Mesenchymal stem cell (in vitro differentiated cells and primary cell): ENCODE measurements around the gene PDGFD.
A peak's percentile ranks its signal among the peaks of the same experiment; 100 is the strongest.

Source experiments
- DNase-seq: peaks from one replicate; pipeline ENCODE4 v3.0.0-alpha.2; 2013
- H2AFZ ChIP-seq: one replicate; pipeline ENCODE4 v1.6.1; 2013; ENCODE audit warnings: low read depth, mild to moderate bottlenecking, control low read depth, inconsistent platforms, low read length, moderate library complexity
- H2AK5ac ChIP-seq: 2 replicates; pipeline ENCODE4 v1.6.1; 2013; ENCODE audit warnings: low read length, moderate library complexity, mild to moderate bottlenecking, inconsistent platforms; ENCODE audit not compliant: severe bottlenecking
- H2BK120ac ChIP-seq: one replicate; pipeline ENCODE4 v1.6.1; 2013; ENCODE audit warnings: low read depth, mild to moderate bottlenecking, inconsistent platforms, low read length, moderate library complexity
- H2BK12ac ChIP-seq, 2 experiments: one replicate each; pipeline ENCODE4 v1.6.1; 2013; ENCODE audit warnings: inconsistent platforms in 2 of 2, low read length in 2 of 2, mild to moderate bottlenecking in 2 of 2, moderate library complexity in 2 of 2, control low read depth in 1 of 2
- H2BK15ac ChIP-seq: one replicate; pipeline ENCODE4 v1.6.1; 2013; ENCODE audit warnings: mild to moderate bottlenecking, low read depth, inconsistent platforms; ENCODE audit not compliant: poor library complexity, severe bottlenecking
- H2BK5ac ChIP-seq: 2 replicates; pipeline ENCODE4 v1.6.1; 2013; ENCODE audit warnings: low read depth, mild to moderate bottlenecking, low read length, control low read depth, inconsistent platforms; ENCODE audit not compliant: poor library complexity, severe bottlenecking
- H3K14ac ChIP-seq, 2 experiments: one replicate each; pipeline ENCODE4 v1.6.1; 2013; ENCODE audit warnings: inconsistent platforms in 2 of 2, low read length in 2 of 2, control low read depth in 1 of 2, mild to moderate bottlenecking in 1 of 2, moderate library complexity in 1 of 2
- H3K18ac ChIP-seq, 2 experiments: one replicate each; pipeline ENCODE4 v1.6.1; 2013; ENCODE audit warnings: inconsistent platforms in 2 of 2, low read length in 2 of 2, control low read depth in 1 of 2, low read depth in 1 of 2, mild to moderate bottlenecking in 1 of 2
- H3K23ac ChIP-seq, 2 experiments: one replicate each; pipeline ENCODE4 v1.6.1; 2013; ENCODE audit warnings: inconsistent platforms in 2 of 2, low read length in 2 of 2, mild to moderate bottlenecking in 2 of 2, moderate library complexity in 2 of 2, control low read depth in 1 of 2
- H3K27ac ChIP-seq: 2 replicates; pipeline ENCODE4 v1.5.1; 2013; ENCODE audit warnings: mild to moderate bottlenecking, moderate library complexity, low read length, control low read depth, inconsistent platforms; ENCODE audit not compliant: poor library complexity, severe bottlenecking
- H3K27me3 ChIP-seq, 2 experiments: 2 replicates each; pipeline versions ENCODE4 v1.6.1 to v1.7.0; 2013; ENCODE audit warnings: low read length in 2 of 2, mild to moderate bottlenecking in 2 of 2, moderate library complexity in 2 of 2, control low read depth in 1 of 2, inconsistent platforms in 1 of 2; ENCODE audit not compliant: control insufficient read depth in 1 of 2, insufficient read depth in 1 of 2
- H3K36me3 ChIP-seq, 2 experiments: 2 replicates each; pipeline versions ENCODE4 v1.6.1 to v1.7.0; 2013; ENCODE audit warnings: low read length in 2 of 2, control low read depth in 1 of 2, inconsistent platforms in 1 of 2, low read depth in 1 of 2, mild to moderate bottlenecking in 1 of 2; ENCODE audit not compliant: insufficient read depth in 2 of 2, control insufficient read depth in 1 of 2
- H3K4ac ChIP-seq, 2 experiments: one replicate each; pipeline ENCODE4 v1.6.1; 2013; ENCODE audit warnings: inconsistent platforms in 2 of 2, low read length in 2 of 2, mild to moderate bottlenecking in 2 of 2, moderate library complexity in 2 of 2, control low read depth in 1 of 2, low read depth in 1 of 2
- H3K4me1 ChIP-seq: 2 replicates; pipeline ENCODE4 v1.6.1; 2013; ENCODE audit warnings: low read depth, low read length, control low read depth; ENCODE audit not compliant: control insufficient read depth, insufficient read depth
- H3K4me2 ChIP-seq: 2 replicates; pipeline ENCODE4 v1.6.1; 2013; ENCODE audit warnings: low read length, mild to moderate bottlenecking, inconsistent platforms; ENCODE audit not compliant: poor library complexity, severe bottlenecking
- H3K4me3 ChIP-seq, 2 experiments: 2 replicates each; pipeline versions ENCODE4 v1.5.1 to v1.7.0; 2013; ENCODE audit warnings: low read length in 2 of 2, mild to moderate bottlenecking in 2 of 2, control low read depth in 1 of 2, low read depth in 1 of 2; ENCODE audit not compliant: insufficient read depth in 1 of 2
- H3K79me1 ChIP-seq: replicated peaks from 2 replicates; pipeline ENCODE4 v1.6.1; 2013; ENCODE audit warnings: mild to moderate bottlenecking, control low read depth, low read length, inconsistent platforms; ENCODE audit not compliant: poor library complexity, severe bottlenecking
- H3K9ac ChIP-seq: 2 replicates; pipeline ENCODE4 v1.7.0; 2013; ENCODE audit warnings: mild to moderate bottlenecking, low read length, moderate library complexity
- H3K9me3 ChIP-seq: 2 replicates; pipeline ENCODE4 v1.7.0; 2013; ENCODE audit warnings: mild to moderate bottlenecking, low read length; ENCODE audit not compliant: control insufficient read depth
- H4K8ac ChIP-seq: one replicate; pipeline ENCODE4 v1.6.1; 2013; ENCODE audit warnings: inconsistent platforms, mild to moderate bottlenecking, low read length, moderate library complexity
- H4K91ac ChIP-seq: one replicate; pipeline ENCODE4 v1.6.1; 2013; ENCODE audit warnings: mild to moderate bottlenecking, low read length, inconsistent platforms
- WGBS: methylation state at CpG from one replicate; pipeline ENCODE4 v1.1.7; 2013; ENCODE audit warnings: mixed read lengths; 5-methylcytosine and 5-hydroxymethylcytosine counted together

The PDGFD gene

DNA sequence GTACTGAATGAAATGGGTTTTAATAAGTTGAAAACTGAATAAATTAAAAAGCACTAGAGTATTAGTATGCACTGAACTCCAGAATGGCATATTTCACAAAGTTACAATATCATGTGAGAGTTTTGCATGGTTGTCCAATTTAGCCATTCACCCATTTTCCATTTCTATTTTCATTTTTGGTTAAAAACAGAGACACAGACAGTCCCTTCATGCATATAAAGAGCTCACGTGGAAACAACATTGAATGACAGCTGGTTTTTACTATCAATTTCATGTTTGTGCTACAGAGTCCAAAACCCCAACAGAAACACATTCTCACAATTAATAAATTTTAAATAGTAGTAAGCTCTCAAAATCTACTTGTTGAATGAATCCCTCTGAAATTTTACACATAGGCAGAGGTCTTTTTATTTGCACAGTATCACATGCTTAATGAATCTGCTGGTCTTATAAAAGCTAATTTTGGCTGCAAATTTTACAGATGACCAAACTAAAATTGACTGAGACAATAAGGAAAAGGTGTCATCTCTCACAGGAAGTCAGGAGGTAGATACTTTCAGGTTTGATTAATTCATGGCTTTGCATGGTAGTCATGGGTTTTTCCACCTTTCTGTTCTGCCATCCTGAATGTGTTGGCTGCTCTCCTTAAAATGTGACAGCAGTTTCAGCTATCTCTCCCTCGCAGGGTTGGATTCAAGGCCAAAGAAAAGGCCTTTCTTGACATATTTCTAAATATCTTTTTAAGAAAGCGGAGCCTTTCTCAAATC lies 148.1 kb downstream of the PDGFD start:
- no peaks in the 10 kb centered on the region for H3K9me3 ChIP-seq
- no peak overlapping the region for H2BK120ac ChIP-seq
- H2BK12ac ChIP-seq, result no peak overlapping the region
- H3K4me3 ChIP-seq, result no peak overlapping the region
- H3K23ac ChIP-seq, result no peak overlapping the region
- H2BK5ac ChIP-seq, result no peak overlapping the region
- H3K4me1 ChIP-seq, result no peaks in the 10 kb centered on the region
- H3K27ac ChIP-seq, result no peak overlapping the region
- no peak overlapping the region for H2AFZ ChIP-seq
- 92% methylated on average over 3 of the region's 3 CpGs for WGBS
- no peak overlapping the region for H4K91ac ChIP-seq
- H4K8ac ChIP-seq, result no peak overlapping the region
- no peak overlapping the region for H2AK5ac ChIP-seq
- no peak overlapping the region for H3K4me2 ChIP-seq
- H3K18ac ChIP-seq, result no peak overlapping the region
- no peak overlapping the region for H3K9ac ChIP-seq
- H3K4ac ChIP-seq, result no peak overlapping the region
- no peak overlapping the region for H3K14ac ChIP-seq
- no peak for DNase-seq
- no peaks in the 10 kb centered on the region for H3K79me1 ChIP-seq
- H3K27me3 ChIP-seq, result no peaks in the 10 kb centered on the region
- no peak overlapping the region for H2BK15ac ChIP-seq
- no peaks in the 10 kb centered on the region for H3K36me3 ChIP-seq

GRCh38 chr11:104011044-104011443 lies 152.9 kb downstream of the PDGFD start:
- H3K79me1 ChIP-seq, result no peaks in the 10 kb centered on the region
- no peak overlapping the region for H3K18ac ChIP-seq
- H3K4me2 ChIP-seq, result no peak overlapping the region
- H2BK5ac ChIP-seq, result no peak overlapping the region
- no peaks in the 10 kb centered on the region for H3K9me3 ChIP-seq
- H3K4me1 ChIP-seq, result peaks cover 7% of the 10 kb centered on the region
- no peak overlapping the region for H2BK15ac ChIP-seq
- no peak overlapping the region for H3K14ac ChIP-seq
- no peak overlapping the region for H2AK5ac ChIP-seq
- H3K4ac ChIP-seq, result no peak overlapping the region
- H3K23ac ChIP-seq, result no peak overlapping the region
- H2AFZ ChIP-seq, result no peak overlapping the region
- no peak overlapping the region for H4K8ac ChIP-seq
- H4K91ac ChIP-seq, result no peak overlapping the region
- no peak overlapping the region for H3K9ac ChIP-seq
- H3K4me3 ChIP-seq, result no peak overlapping the region
- no peak overlapping the region for H2BK120ac ChIP-seq
- no peak for DNase-seq
- WGBS, result no CpG with 5 or more reads among the region's 2 CpGs
- H2BK12ac ChIP-seq, result no peak overlapping the region
- H3K27me3 ChIP-seq, result no peaks in the 10 kb centered on the region
- no peaks in the 10 kb centered on the region for H3K36me3 ChIP-seq
- H3K27ac ChIP-seq, result no peak overlapping the region

DNA sequence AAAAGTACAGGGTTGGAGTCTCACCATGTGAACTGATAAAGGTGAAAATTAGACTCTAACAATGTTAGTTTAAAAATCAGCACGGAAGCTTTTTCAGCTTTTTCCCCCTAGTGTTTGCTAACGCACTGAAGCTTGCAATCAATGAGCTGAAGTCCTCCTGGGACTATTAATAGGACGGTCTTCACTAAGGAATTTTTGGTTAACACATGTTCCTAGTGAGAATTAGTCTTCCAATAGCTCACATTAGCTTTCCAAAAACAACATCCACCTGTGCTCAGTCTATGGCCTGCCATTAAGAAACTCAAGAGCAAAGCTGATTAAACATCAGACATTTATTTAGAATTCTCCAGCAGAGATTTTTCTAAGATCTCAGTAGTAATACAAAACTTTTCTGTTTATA lies 154.2 kb downstream of the PDGFD start:
- Histone ChIP-seq H4K91ac (no peak overlapping the region), H3K23ac (no peak overlapping the region), H3K9ac (no peak overlapping the region), H3K27ac (no peak overlapping the region), H3K4me3 (no peak overlapping the region), H3K18ac (no peak overlapping the region), H2AFZ (no peak overlapping the region), H2BK12ac (no peak overlapping the region), H3K4me2 (no peak overlapping the region), H4K8ac (no peak overlapping the region), H2BK15ac (no peak overlapping the region), H3K27me3 (no peaks in the 10 kb centered on the region), H3K79me1 (no peaks in the 10 kb centered on the region), H2AK5ac (no peak overlapping the region), H3K14ac (no peak overlapping the region), H3K36me3 (no peaks in the 10 kb centered on the region), H3K4ac (no peak overlapping the region), H3K9me3 (no peaks in the 10 kb centered on the region), H2BK5ac (no peak overlapping the region), H3K4me1 (peaks cover 7% of the 10 kb centered on the region), H2BK120ac (no peak overlapping the region)
- 78% methylated on average over 3 of the region's 3 CpGs for WGBS
- DNase-seq, result no peak

DNA sequence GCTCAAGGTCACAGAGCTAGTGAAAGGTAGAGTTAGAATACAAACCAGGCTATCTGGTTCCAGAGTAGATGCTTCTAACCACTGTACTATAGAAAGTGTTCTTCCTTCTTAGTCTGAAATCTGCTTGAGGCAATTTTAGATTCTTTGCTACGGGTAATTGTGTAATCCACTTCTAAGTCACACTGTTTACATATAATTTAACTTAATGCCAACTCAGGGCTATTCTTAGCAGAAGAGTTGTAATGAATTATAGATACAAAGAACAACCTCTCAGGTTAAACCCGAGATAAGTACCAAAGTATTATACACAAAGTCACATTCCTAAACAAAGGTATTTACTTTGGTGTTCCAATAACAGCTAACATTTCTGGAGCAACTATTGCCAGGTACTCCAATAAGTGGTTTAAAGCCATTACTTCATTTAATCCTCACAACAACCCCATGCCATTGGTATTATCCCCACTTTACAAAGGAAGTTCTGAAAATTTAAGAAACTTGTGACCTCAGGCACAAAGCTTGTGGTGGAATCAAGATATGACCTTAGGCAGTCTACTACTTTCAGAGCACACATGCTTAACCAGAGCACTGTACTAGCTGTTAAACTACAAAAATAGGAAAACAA lies 158.6 kb downstream of the PDGFD start:
- H4K91ac ChIP-seq, result no peak overlapping the region
- H2BK12ac ChIP-seq, result no peak overlapping the region
- H2AK5ac ChIP-seq, result no peak overlapping the region
- H3K27me3 ChIP-seq, result no peaks in the 10 kb centered on the region
- whole genome bisulfite sequencing, result 23% methylated on average over 1 of the region's 2 CpGs
- no peak overlapping the region for H2BK15ac ChIP-seq
- H2BK120ac ChIP-seq, result no peak overlapping the region
- no peak overlapping the region for H3K27ac ChIP-seq
- H2AFZ ChIP-seq, result no peak overlapping the region
- H3K9ac ChIP-seq, result no peak overlapping the region
- no peak overlapping the region for H3K4me2 ChIP-seq
- DNase-seq, result peak; percentile 50
- no peaks in the 10 kb centered on the region for H3K36me3 ChIP-seq
- peaks cover 9% of the 10 kb centered on the region for H3K4me1 ChIP-seq
- no peaks in the 10 kb centered on the region for H3K9me3 ChIP-seq
- no peak overlapping the region for H3K18ac ChIP-seq
- H2BK5ac ChIP-seq, result no peak overlapping the region
- no peak overlapping the region for H3K14ac ChIP-seq
- no peaks in the 10 kb centered on the region for H3K79me1 ChIP-seq
- H3K23ac ChIP-seq, result no peak overlapping the region
- H3K4ac ChIP-seq, result no peak overlapping the region
- no peak overlapping the region for H4K8ac ChIP-seq
- H3K4me3 ChIP-seq, result no peak overlapping the region
